H9 (cell line): Measurements from ENCODE around the gene PRPF38B. TPM values are rescaled to one million over a fixed set of nuclear protein-coding genes. Genes with fewer than 3 reads are reported as not detected.

ENCODE experiments used
- DNase-seq: peaks from one replicate; pipeline ENCODE4 v3.0.0-alpha.2; 2017
- H2AFZ ChIP-seq: one replicate; pipeline ENCODE4 v1.6.1; 2013; ENCODE audit warnings: mild to moderate bottlenecking, low read length, control low read depth, moderate library complexity
- H2AK5ac ChIP-seq: 2 replicates; pipeline ENCODE4 v1.6.1; 2013; ENCODE audit warnings: low read length, control low read depth, mixed read lengths; ENCODE audit not compliant: insufficient read length
- H2BK120ac ChIP-seq: one replicate; pipeline ENCODE4 v1.6.1; 2013; ENCODE audit warnings: low read depth, mild to moderate bottlenecking, low read length, control low read depth, inconsistent platforms; ENCODE audit not compliant: poor library complexity, severe bottlenecking
- H2BK12ac ChIP-seq: 2 replicates; pipeline ENCODE4 v1.6.1; 2013; ENCODE audit warnings: low read length, control low read depth, mixed read lengths, low read depth; ENCODE audit not compliant: insufficient read length
- H2BK15ac ChIP-seq: 2 replicates; pipeline ENCODE4 v1.6.1; 2013; ENCODE audit warnings: low read depth, low read length, control low read depth
- H2BK20ac ChIP-seq: one replicate; pipeline ENCODE4 v1.6.1; 2013; ENCODE audit warnings: low read depth, mild to moderate bottlenecking, low read length, control low read depth, inconsistent platforms; ENCODE audit not compliant: poor library complexity, severe bottlenecking
- H2BK5ac ChIP-seq: 2 replicates; pipeline ENCODE4 v1.6.1; 2013; ENCODE audit warnings: low read length, control low read depth, mixed read lengths; ENCODE audit not compliant: insufficient read length
- H3K14ac ChIP-seq: 2 replicates; pipeline ENCODE4 v1.6.1; 2013; ENCODE audit warnings: low read length, control low read depth; ENCODE audit not compliant: insufficient read depth
- H3K18ac ChIP-seq: 2 replicates; pipeline ENCODE4 v1.6.1; 2013; ENCODE audit warnings: low read depth, mild to moderate bottlenecking, mixed read lengths, low read length, control low read depth; ENCODE audit not compliant: insufficient read length
- H3K23ac ChIP-seq: 2 replicates; pipeline ENCODE4 v1.6.1; 2013; ENCODE audit warnings: low read length, control low read depth, mixed read lengths, low read depth; ENCODE audit not compliant: insufficient read length
- H3K23me2 ChIP-seq: 2 replicates; pipeline ENCODE4 v1.6.1; 2013; ENCODE audit warnings: low read depth, mild to moderate bottlenecking, mixed read lengths, low read length, control low read depth; ENCODE audit not compliant: insufficient read length, poor library complexity, severe bottlenecking
- H3K27ac ChIP-seq: 2 replicates; pipeline ENCODE4 v1.5.1; 2013; ENCODE audit warnings: low read length, control low read depth, mixed read lengths, low read depth; ENCODE audit not compliant: insufficient read length
- H3K27me3 ChIP-seq: 2 replicates; pipeline ENCODE4 v1.6.1; 2013; ENCODE audit warnings: low read length, control low read depth, inconsistent platforms; ENCODE audit not compliant: insufficient read depth
- H3K4ac ChIP-seq: 2 replicates; pipeline ENCODE4 v1.6.1; 2013; ENCODE audit warnings: low read depth, mild to moderate bottlenecking, control low read depth, inconsistent platforms, low read length, moderate library complexity
- H3K4me1 ChIP-seq: 2 replicates; pipeline ENCODE4 v1.6.1; 2013; ENCODE audit warnings: low read length, control low read depth, inconsistent platforms; ENCODE audit not compliant: insufficient read depth
- H3K4me2 ChIP-seq: 2 replicates; pipeline ENCODE4 v1.6.1; 2013; ENCODE audit warnings: low read length, control low read depth, mixed read lengths; ENCODE audit not compliant: insufficient read length, insufficient read depth
- H3K56ac ChIP-seq: 2 replicates; pipeline ENCODE4 v1.6.1; 2013; ENCODE audit warnings: low read depth, mild to moderate bottlenecking, mixed read lengths, low read length, control low read depth; ENCODE audit not compliant: insufficient read length
- H3K79me1 ChIP-seq: 2 replicates; pipeline ENCODE4 v1.6.1; 2013; ENCODE audit warnings: low read depth, mild to moderate bottlenecking, moderate library complexity, low read length, control low read depth, inconsistent platforms; ENCODE audit not compliant: insufficient read depth, poor library complexity, severe bottlenecking
- H3K79me2 ChIP-seq: 2 replicates; pipeline ENCODE4 v1.6.1; 2013; ENCODE audit warnings: low read length, control low read depth, inconsistent platforms; ENCODE audit not compliant: insufficient read depth
- H3K9ac ChIP-seq: 2 replicates; pipeline ENCODE4 v1.6.1; 2013; ENCODE audit warnings: low read length, control low read depth, mixed read lengths; ENCODE audit not compliant: insufficient read length; ENCODE audit errors: extremely low read depth
- H3K9me3 ChIP-seq: one replicate; pipeline ENCODE4 v1.6.1; 2013; ENCODE audit warnings: low read depth, low read length, inconsistent platforms; ENCODE audit not compliant: control insufficient read depth
- H3T11ph ChIP-seq: one replicate; pipeline ENCODE4 v1.6.1; 2013; ENCODE audit warnings: mild to moderate bottlenecking, low read length, control low read depth, inconsistent platforms
- H4K20me1 ChIP-seq: one replicate; pipeline ENCODE4 v1.6.1; 2013; ENCODE audit not compliant: control insufficient read depth, insufficient read length, insufficient read depth
- H4K5ac ChIP-seq: 2 replicates; pipeline ENCODE4 v1.6.1; 2013; ENCODE audit warnings: low read depth, mild to moderate bottlenecking, mixed read lengths, low read length, control low read depth; ENCODE audit not compliant: insufficient read length
- H4K8ac ChIP-seq: replicated peaks from 2 replicates; pipeline ENCODE4 v1.6.1; 2013; ENCODE audit warnings: low read length, control low read depth, mixed read lengths, low read depth; ENCODE audit not compliant: insufficient read length
- H4K91ac ChIP-seq: 2 replicates; pipeline ENCODE4 v1.6.1; 2013; ENCODE audit warnings: low read depth, mild to moderate bottlenecking, moderate library complexity, mixed read lengths, low read length, control low read depth; ENCODE audit not compliant: insufficient read length
- H3K27ac Mint-ChIP-seq, 3 experiments: 2 replicates in 2 of 3; 3 replicates in 1 of 3; pipeline ENCODE4 v1.8.0; 2020 to 2021; ENCODE audit warnings: mixed read lengths in 3 of 3, mild to moderate bottlenecking in 1 of 3, moderate library complexity in 1 of 3
- H3K27me3 Mint-ChIP-seq: 2 replicates; pipeline ENCODE4 v1.8.0; 2021; ENCODE audit warnings: low read depth, mild to moderate bottlenecking, moderate library complexity, mixed read lengths
- H3K36me3 Mint-ChIP-seq, 3 experiments: 2 replicates in 2 of 3; 3 replicates in 1 of 3; pipeline ENCODE4 v1.8.0; 2020 to 2021; ENCODE audit warnings: low read depth in 3 of 3, mixed read lengths in 3 of 3; ENCODE audit not compliant: insufficient read depth in 1 of 3
- H3K4me1 Mint-ChIP-seq, 2 experiments: 2 replicates each; pipeline ENCODE4 v1.8.0; 2020; ENCODE audit warnings: mixed read lengths in 2 of 2
- H3K4me3 Mint-ChIP-seq, 2 experiments: 2 replicates in 1 of 2; 3 replicates in 1 of 2; pipeline ENCODE4 v1.8.0; 2020 to 2021; ENCODE audit warnings: mild to moderate bottlenecking in 2 of 2, mixed read lengths in 2 of 2, moderate library complexity in 1 of 2
- H3K9me3 Mint-ChIP-seq, 2 experiments: 2 replicates in 1 of 2; 3 replicates in 1 of 2; pipeline ENCODE4 v1.8.0; 2020; ENCODE audit warnings: mild to moderate bottlenecking in 2 of 2, mixed read lengths in 2 of 2, moderate library complexity in 1 of 2
- CTCF ChIP-seq: fragments of 200-600 bp; sonication (generic); conservative IDR thresholded peaks from 3 replicates; pipeline ENCODE4 v1.8.0; 2021; ENCODE audit warnings: antibody characterized with exemption, mild to moderate bottlenecking
- WGBS: extraction: QIAGEN DNeasy Blood & Tissue Kit; methylation state at CpG from one replicate; pipeline ENCODE4 v1.1.7; 2013; ENCODE audit warnings: missing lambda C conversion rate, low lambda C conversion rate, mixed read lengths; ENCODE audit not compliant: insufficient read length; ENCODE audit errors: extremely low coverage; 5-methylcytosine and 5-hydroxymethylcytosine counted together
- total RNA-seq: library from RNA; stranded (reverse); gene quantifications from 2 replicates; pipeline ENCODE4 v1.2.1, GENCODE V29; 2021

PRPF38B gene
- total RNA-seq, 1 experiment from 2014 or later = 60.0 TPM

GRCh38 chr1:108646648-108647269 lies 45.4 kb upstream of the PRPF38B start:
- Histone ChIP-seq H3K23me2 (no peaks in the 10 kb centered on the region), H2BK15ac (no peak overlapping the region), H3T11ph (no peak overlapping the region), H3K23ac (no peak overlapping the region), H2BK20ac (no peak overlapping the region), H3K79me1 (no peaks in the 10 kb centered on the region), H2AFZ (no peak overlapping the region), H3K27me3 (no peaks in the 10 kb centered on the region), H3K56ac (no peak overlapping the region), H2BK12ac (no peak overlapping the region), H2AK5ac (no peak overlapping the region), H2BK120ac (no peak overlapping the region), H3K79me2 (no peaks in the 10 kb centered on the region), H4K20me1 (no peaks in the 10 kb centered on the region), H3K18ac (no peak overlapping the region), H3K4ac (no peak overlapping the region), H3K4me2 (no peak overlapping the region), H3K4me1 (no peaks in the 10 kb centered on the region), H3K27ac (no peak overlapping the region), H4K91ac (no peak overlapping the region), H3K9ac (no peak overlapping the region), H3K9me3 (no peaks in the 10 kb centered on the region), H4K8ac (no peak overlapping the region), H3K14ac (no peak overlapping the region), H4K5ac (no peak overlapping the region), H2BK5ac (no peak overlapping the region)
- Mint-ChIP-seq H3K27ac (peak overlapping the region in 2 of 3 experiments; percentile 22 to 42; a peak in 2 of 7 replicates), H3K4me1 (peaks cover 2 to 11% of the 10 kb centered on the region in 2 experiments), H3K36me3 (no peaks in the 10 kb centered on the region; a peak in 1 of 7 replicates), H3K4me3 (no peak overlapping the region; a peak in 1 of 5 replicates), H3K9me3 (no peaks in the 10 kb centered on the region), H3K27me3 (peaks cover 2% of the 10 kb centered on the region; the same call in 1 of the 2 replicates)
- no peak for DNase-seq
- no peak for TF ChIP-seq CTCF
- WGBS = no CpG with 5 or more reads among the region's 11 CpGs
